Measurements from ENCODE around the gene SURF6.

SURF6 gene

GRCh38 chr9:133305731-133306130, 30.3 kb downstream of the SURF6 start:
- H3K27me3 ChIP-seq (ENCODE audit: insufficient read depth, poor library complexity, severe bottlenecking) = peaks cover 5% of the 10 kb centered on the region
- H3K27ac ChIP-seq (replicated peaks) = no peak overlapping the region
- TF ChIP-seq GABPA (IDR thresholded peaks at IDR 0.05; ENCODE audit: low read depth) (no peak), POLR2AphosphoS5 (IDR thresholded peaks at IDR 0.05; ENCODE audit: low read depth) (no peak), SPI1 (IDR thresholded peaks at IDR 0.05; ENCODE audit: borderline replicate concordance, low read depth) (no peak), REST (IDR thresholded peaks at IDR 0.05; ENCODE audit: insufficient replicate concordance, low read depth) (no peak), CTCF (IDR thresholded peaks at IDR 0.05; ENCODE audit: insufficient read depth, low read length) (no peak)
- H3K4me3 ChIP-seq (replicated peaks; ENCODE audit: insufficient read depth, low read length) = no peak overlapping the region
- DNase-seq (ENCODE audit: low read depth in 1 of 2, low spot score in 1 of 2) = no peak

- H3K27me3 ChIP-seq (ENCODE audit: insufficient read depth, poor library complexity, severe bottlenecking) = peaks cover 5% of the 10 kb centered on the region
- TF ChIP-seq REST (IDR thresholded peaks at IDR 0.05; ENCODE audit: insufficient replicate concordance, low read depth) = no peak
- no peak for TF ChIP-seq SPI1 (IDR thresholded peaks at IDR 0.05; ENCODE audit: borderline replicate concordance, low read depth)
- TF ChIP-seq GABPA (IDR thresholded peaks at IDR 0.05; ENCODE audit: low read depth) = no peak
- no peak for TF ChIP-seq CTCF (IDR thresholded peaks at IDR 0.05; ENCODE audit: insufficient read depth, low read length)
- TF ChIP-seq POLR2AphosphoS5 (IDR thresholded peaks at IDR 0.05; ENCODE audit: low read depth) = no peak
- no peak overlapping the region for H3K27ac ChIP-seq (replicated peaks)
- no peak for DNase-seq (ENCODE audit: low read depth in 1 of 2, low spot score in 1 of 2)
- no peak overlapping the region for H3K4me3 ChIP-seq (replicated peaks; ENCODE audit: insufficient read depth, low read length)
These were observed 31.3 kb downstream of the SURF6 start for GRCh38 chr9:133304477-133305377.

DNA sequence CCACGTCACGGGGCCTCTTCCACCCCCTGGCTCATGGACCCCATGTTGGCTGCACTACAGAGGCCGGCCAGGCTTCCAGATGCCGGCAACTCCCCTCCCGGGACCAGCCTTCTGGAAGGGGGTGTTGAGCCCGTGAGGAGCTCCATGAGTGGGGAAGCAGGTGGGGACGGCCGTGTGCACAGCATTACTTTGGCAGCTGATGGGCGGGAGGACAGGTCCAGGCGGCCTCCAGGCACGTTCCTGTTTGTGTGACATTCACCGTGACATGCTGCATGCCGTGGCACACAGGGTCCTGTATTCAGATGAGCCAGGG, 31.9 kb downstream of the SURF6 start:
- no peak overlapping the region for H3K4me3 ChIP-seq (replicated peaks; ENCODE audit: insufficient read depth, low read length)
- peaks cover 5% of the 10 kb centered on the region for H3K27me3 ChIP-seq (ENCODE audit: insufficient read depth, poor library complexity, severe bottlenecking)
- no peak for DNase-seq (ENCODE audit: low read depth in 1 of 2, low spot score in 1 of 2)
- no peak overlapping the region for H3K27ac ChIP-seq (replicated peaks)
- TF ChIP-seq GABPA (IDR thresholded peaks at IDR 0.05; ENCODE audit: low read depth) = no peak

DNA sequence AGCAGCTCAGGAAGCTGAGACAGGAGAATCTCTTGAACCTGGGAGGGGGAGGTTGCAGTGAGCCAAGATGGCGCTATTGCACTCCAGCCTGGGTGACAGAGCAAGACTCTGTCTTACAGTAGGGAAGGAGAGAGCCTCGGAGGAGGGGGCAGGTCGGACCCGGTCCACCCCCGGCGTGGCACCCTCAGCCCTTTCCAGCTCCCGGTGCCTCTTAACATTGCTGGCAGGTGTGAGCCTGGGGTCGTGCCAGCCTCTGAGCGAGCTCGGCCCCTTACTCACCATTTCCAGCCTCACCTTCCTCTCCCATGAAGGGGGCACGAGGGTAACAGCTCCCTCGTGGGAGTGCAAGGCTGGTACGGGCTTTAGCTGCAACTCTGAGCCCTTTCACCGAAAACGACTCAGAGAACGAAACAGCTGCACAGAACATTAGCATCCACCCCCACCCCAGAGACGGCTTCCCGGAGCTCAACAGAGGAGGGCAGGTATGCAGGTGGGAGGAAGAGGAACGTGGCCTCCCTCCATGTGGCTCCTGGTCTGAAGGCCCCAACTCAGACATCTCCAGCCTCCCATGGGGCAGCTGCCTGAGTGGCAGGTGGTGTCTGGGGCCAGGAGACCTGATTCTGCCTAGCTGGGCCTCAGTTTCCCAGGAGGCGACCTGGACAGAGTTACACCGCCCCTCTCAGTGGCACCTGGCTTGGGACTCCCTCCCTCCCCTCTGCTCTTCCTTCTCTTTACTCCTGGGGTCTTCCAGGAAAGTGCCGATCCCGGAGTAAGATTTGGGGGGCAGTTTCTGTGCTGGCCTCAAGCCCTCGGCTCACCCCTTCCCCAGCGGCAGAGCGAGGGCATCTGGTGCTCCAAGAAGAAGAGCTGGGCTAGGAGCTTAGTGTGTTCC, 32.5 kb downstream of the SURF6 start:
- TF ChIP-seq GABPA (IDR thresholded peaks at IDR 0.05; ENCODE audit: low read depth) (no peak), REST (IDR thresholded peaks at IDR 0.05; ENCODE audit: insufficient replicate concordance, low read depth) (no peak), CTCF (IDR thresholded peaks at IDR 0.05; ENCODE audit: insufficient read depth, low read length) (no peak), SPI1 (IDR thresholded peaks at IDR 0.05; ENCODE audit: borderline replicate concordance, low read depth) (no peak), POLR2AphosphoS5 (IDR thresholded peaks at IDR 0.05; ENCODE audit: low read depth) (no peak)
- no peak overlapping the region for H3K4me3 ChIP-seq (replicated peaks; ENCODE audit: insufficient read depth, low read length)
- no peak overlapping the region for H3K27ac ChIP-seq (replicated peaks)
- peaks cover 5% of the 10 kb centered on the region for H3K27me3 ChIP-seq (ENCODE audit: insufficient read depth, poor library complexity, severe bottlenecking)
- DNase-seq (ENCODE audit: low read depth in 1 of 2, low spot score in 1 of 2) = no peak

Data from HL-60 (cell line).